HG03378 (cell line): ENCODE data around the gene CLEC19A.

Experiments
- ATAC-seq: cut with Tn5 transposase; IDR thresholded peaks from one replicate; pipeline ENCODE4 v1.9.1; 2021; ENCODE audit warnings: mild to moderate bottlenecking, moderate library complexity; ENCODE audit not compliant: unreplicated experiment

Gene CLEC19A

GRCh38 chr16:19284207-19284606 lies 1.3 kb upstream of the CLEC19A start:
- ATAC-seq = no peak

- no peak for ATAC-seq
These were observed 1.3 kb downstream of the CLEC19A start for GRCh38 chr16:19286827-19287226.

DNA sequence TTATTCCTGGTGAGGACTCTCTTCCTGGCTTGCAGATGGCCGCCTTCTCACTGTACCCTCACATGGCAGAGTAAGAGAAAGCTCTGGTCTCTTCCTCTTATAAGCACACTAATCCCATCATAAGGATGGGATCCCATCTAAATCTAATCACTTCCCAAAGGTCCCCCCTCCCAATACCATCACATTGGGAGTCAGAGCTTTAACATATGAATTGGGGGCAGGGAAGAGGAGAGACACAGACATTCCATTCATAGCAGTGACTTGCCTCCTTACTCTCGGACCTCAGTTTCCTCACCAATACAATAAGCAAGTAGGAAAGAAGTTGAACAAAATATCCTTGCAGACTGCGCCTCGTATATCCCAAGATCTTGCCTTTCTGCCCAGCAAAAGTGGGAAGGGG lies 1.7 kb downstream of the CLEC19A start:
- ATAC-seq = no peak

DNA sequence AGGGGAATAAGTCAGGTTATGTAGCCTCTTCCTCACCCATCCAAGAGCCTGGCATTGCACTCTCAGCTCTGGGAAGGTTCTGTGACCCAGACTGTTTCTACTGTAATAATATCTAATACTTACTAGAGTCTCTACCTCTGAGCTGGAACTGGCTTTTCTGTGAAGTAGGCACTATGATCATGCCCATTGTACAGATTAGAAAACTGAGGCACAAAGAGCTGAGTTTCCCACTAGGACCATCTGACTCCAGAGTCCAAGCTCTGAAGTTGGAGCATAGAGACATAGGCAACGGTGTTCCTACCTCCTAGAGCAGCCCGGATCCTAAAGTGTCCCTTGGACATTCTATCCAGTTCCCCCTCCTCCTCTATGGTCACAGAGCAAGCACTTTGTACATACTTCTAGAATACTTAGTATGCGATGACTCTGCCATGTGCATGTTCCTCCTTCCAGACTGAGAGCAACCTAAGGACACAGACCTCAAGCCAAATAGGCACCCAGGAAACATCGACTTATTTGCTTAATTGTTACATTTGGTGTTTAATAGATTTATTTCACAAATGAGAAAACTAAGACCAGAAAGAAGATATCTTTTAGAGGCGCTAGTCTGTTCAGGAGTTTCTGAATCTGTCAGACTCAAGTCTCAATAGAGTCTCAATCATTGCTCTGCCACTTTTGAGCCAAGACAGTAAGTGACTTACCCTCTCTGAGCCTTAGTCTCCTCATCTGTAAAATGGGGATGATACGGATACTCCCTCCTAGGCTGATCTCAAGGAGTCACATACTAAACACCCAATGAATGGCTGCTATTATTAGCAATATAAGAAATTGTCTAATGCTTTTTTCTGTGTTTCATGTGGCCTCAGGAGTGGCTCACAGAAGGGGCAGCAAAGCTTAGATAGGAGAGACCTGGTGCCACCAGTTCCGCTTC lies 3.6 kb downstream of the CLEC19A start:
- no peak for ATAC-seq

GRCh38 chr16:19289811-19290485 lies 4.4 kb downstream of the CLEC19A start:
- ATAC-seq = no peak

DNA sequence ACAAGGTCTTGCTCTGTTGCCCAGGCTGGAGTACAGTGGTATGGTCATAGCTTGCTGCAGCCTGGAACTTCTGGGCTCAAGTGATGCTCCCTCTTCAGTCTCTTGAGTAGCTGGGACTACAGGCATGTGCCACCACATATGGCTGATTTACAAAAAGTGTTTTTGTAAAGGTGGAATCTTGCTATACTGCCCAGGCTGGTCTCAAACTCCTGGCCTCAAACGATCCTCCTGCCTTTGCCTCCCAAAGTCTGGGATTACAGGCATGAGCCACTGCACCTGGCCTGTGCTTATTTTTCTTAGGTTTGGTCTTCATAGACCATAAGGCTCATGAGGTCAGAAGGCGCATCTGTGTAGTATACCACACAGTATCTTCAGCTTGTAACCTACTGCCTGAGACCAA lies 5.3 kb downstream of the CLEC19A start:
- ATAC-seq = no peak

DNA sequence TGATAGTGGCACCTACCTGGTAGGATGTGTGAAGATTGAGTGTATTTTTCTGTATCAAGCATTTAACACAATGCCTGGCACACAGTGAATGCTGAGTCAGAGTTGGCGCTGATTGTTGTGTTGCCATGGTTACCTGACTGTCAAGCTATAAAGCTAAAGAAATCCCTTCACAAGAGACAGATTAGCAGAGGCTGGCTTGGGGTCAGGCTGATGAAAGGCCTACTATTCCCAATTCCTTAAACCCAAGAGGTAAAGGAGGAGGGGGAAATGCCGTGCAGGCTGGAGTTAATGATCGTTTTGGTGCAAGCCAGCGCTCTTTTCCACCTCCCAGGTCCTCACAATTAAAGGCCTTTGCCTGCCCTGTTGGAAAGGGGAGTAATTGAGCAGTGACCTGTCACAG lies 5.9 kb downstream of the CLEC19A start:
- ATAC-seq = no peak

- no peak for ATAC-seq
These were observed 6.7 kb downstream of the CLEC19A start for GRCh38 chr16:19292186-19292585.

- peak; percentile 88 for ATAC-seq
These were observed 8.7 kb downstream of the CLEC19A start for GRCh38 chr16:19294156-19294649.

- ATAC-seq = no peak
These were observed 9.9 kb downstream of the CLEC19A start for GRCh38 chr16:19295393-19295792.

DNA sequence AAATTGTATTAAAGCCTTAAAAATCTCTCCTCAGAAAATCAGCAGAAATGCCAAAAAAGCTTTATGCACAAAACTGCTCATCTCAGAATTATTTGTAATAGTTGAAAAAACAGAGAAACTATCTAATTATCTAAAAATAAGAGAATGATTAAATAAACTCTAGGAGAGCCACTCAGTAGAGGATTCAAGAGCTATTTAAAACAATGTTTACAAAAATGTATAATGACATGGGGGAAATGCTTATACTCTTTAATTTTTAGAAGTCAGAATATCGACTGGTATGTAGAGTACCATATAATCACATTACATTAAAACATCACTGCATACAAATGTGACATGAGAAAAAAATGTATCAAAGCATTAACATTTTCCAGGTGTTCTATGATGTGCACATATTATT lies 11.9 kb downstream of the CLEC19A start:
- ATAC-seq = no peak

- no peak for ATAC-seq
These were observed 14.0 kb downstream of the CLEC19A start for GRCh38 chr16:19299565-19299964.

DNA sequence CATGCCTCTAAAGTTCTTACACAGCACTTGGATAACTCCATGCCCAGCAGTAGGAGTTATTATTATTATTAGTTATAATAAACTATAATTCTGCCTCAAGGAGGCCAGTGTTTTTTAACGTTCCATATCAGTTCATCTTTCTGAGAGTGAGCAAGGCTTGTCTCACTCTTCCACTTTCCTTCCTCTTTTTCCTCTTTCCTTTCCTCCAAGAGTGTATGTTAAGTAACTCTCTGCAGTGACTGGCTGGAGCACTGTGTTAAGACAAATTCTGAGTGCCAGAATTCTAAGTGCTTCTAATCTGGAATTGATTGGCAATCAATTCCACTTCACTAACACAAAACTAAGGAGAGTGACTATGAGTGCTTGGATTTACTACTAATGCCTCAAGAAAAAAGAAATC lies 16.4 kb downstream of the CLEC19A start:
- no peak for ATAC-seq

DNA sequence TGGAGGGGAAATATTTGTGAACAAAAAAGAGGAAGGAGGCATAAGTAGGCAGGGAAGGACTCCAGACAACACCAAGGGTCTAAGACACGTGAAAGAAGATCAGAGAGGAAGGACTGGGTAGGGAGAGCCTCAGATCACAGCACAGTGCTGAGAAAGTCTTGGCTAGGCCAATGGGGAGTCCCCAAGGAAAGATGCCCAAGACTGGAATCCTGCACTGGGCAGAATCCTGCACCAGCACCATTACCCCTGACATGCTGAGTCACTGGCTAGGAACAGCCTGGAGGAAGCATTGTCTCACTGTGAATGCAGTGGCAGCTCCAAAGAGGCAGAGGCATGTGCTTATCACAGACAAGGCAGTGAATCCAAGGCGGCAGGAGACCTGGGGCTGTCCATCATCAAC lies 19.2 kb downstream of the CLEC19A start:
- ATAC-seq = no peak

GRCh38 chr16:19305443-19305842 lies 19.9 kb downstream of the CLEC19A start:
- ATAC-seq = no peak

GRCh38 chr16:19307587-19308241 lies 22.2 kb downstream of the CLEC19A start:
- no peak for ATAC-seq

DNA sequence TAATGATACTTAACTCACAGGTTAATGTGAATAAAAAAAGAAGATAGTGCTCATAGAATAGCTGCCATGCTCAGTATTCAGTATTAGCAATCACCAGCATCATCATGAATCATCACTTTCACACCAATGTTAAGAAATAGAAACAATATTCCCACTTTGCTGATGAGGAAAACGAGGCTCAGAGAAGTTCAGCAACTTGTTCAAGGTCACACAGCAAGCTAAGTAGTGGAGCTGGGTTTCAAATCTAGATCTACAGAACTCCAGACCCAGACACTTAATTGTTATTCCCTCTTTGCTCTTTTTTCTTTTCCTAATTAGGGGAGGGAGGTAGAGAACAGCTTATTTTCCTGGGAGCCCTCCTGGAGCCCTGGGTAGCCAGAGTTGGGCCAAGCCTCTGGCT lies 22.9 kb downstream of the CLEC19A start:
- no peak for ATAC-seq

DNA sequence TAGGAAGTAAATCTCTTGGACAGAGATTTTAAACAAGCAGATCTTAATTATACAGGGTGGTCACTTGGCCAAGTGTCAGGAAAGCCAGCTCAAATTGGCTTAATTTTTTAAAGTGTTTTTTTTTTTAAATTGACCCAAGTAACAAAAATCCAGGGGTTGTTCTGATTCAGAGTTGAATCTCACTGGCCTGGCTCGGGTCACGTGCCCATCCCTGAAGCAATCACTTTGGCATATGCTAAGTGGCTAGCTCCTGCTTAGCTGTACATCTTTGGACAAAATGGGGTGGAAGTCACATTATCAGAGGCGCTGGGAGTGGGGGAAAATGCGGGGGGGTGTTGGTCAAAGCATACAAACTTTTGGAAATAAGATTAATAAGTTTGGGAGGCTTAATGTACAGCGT lies 23.6 kb downstream of the CLEC19A start:
- no peak for ATAC-seq

DNA sequence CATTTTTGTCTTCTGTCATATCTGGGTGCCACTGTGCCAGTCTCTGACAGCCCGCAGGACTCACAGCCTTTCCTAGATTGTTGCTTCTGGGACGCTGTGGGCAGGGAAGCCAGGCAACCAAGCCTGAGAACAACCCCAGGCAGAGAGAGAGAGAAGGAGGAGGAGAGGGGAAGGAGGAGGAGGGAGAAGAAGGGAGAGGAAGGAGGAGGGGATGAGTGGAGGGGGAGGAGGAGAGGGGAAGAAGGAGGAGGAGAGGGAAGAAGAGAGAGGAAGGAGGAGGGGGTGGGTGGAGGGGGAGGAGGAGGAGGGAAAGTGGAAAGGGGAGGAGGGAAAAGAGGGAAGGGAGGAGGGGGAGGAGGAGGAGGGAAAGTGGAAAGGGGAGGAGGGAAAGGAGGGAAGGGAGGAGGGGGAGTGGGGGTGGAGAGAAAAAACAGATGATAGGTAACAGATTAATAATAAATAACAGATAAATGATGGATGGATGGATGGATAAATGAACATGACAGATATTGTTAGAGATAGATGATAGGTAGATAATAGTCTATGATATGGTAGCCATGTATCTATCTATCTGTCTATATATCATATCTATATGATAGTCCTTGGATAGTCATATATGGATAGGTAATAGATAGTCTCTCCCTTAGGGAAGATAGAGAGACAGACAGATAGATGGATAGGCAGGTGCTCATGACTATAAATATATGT lies 29.3 kb downstream of the CLEC19A start:
- ATAC-seq = no peak

DNA sequence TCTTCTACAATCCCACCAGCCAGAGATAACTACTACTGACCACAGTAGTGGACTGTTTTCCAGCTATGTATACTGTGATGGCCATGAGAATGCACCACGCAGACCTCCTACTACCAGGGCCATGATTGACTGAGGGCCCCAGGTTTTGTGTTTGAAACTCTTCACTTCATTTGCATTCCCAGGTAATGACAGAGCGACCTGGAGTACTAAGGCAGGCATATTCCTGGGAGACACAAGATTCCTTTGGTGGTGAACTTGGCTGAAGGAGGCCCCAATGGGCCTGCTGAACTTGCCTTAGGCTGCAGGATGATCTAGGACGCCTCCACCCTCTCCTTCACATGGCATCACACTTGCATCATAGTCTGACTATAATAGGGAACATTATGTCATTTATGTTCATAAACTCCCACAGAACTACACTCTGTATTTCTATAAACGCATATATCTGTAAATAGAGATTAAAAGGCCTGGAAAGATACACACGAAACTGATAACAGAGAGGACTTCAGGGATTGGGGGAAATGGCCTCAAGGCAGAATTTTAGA lies 30.4 kb downstream of the CLEC19A start:
- no peak for ATAC-seq

- no peak for ATAC-seq
These were observed 31.3 kb downstream of the CLEC19A start for GRCh38 chr16:19316846-19317245.
